ENCODE results near the gene HSD17B14. TPM values are rescaled to one million over a fixed set of nuclear protein-coding genes. Genes with fewer than 3 reads are reported as not detected.

The HSD17B14 gene
- total RNA-seq, 1 experiment from 2014 or later, result 11.2 TPM

DNA sequence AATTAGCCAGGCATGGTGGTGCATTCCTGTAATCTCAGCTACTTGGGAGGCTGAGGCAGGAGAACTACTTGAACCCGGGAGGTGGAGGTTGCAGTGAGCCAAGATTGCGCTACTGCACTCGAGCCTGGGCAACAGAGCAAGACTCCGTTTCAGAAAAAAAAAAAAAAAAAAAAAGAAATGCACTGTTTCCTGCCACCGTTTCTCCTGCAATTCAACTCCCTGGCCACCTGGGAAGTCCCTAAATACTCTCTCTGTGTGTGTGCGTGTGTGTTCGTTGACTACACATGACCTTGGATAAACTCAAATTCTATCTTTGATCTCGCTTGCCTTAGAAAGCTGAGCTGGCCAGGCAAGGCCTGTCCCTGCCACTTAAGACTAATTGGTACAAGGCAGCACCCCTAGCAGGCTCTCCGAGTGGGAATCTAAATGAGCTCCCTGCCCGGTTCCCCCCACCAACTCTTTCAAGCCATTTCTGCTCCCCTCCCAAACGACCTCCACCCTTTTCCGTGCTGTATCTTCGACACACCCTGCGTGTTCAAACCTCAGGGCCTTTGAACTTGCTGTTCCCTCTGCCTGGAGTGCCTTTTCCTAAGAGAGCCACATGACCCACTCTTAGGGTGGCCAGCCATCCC, 20.3 kb downstream of the HSD17B14 start:
- no peak overlapping the region for H3K56ac ChIP-seq (ENCODE audit: insufficient read length, low read depth, low read length)
- TF ChIP-seq, protein P1, sequence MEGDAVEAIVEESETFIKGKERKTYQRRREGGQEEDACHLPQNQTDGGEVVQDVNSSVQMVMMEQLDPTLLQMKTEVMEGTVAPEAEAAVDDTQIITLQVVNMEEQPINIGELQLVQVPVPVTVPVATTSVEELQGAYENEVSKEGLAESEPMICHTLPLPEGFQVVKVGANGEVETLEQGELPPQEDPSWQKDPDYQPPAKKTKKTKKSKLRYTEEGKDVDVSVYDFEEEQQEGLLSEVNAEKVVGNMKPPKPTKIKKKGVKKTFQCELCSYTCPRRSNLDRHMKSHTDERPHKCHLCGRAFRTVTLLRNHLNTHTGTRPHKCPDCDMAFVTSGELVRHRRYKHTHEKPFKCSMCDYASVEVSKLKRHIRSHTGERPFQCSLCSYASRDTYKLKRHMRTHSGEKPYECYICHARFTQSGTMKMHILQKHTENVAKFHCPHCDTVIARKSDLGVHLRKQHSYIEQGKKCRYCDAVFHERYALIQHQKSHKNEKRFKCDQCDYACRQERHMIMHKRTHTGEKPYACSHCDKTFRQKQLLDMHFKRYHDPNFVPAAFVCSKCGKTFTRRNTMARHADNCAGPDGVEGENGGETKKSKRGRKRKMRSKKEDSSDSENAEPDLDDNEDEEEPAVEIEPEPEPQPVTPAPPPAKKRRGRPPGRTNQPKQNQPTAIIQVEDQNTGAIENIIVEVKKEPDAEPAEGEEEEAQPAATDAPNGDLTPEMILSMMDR (conservative IDR thresholded peaks at IDR 0.05), result no peak
- peaks cover 3% of the 10 kb centered on the region for H3K23me2 ChIP-seq (ENCODE audit: insufficient read length, low read depth, low read length, poor library complexity, severe bottlenecking)
- no peak overlapping the region for H4K8ac ChIP-seq (replicated peaks; ENCODE audit: insufficient read length, low read depth, low read length)
- Mint-ChIP-seq H3K36me3 (ENCODE audit: insufficient read depth in 1 of 3, low read depth in 3 of 3) (no peaks in the 10 kb centered on the region), H3K9me3 (no peaks in the 10 kb centered on the region; a peak in 1 of 5 replicates), H3K4me3 (no peak overlapping the region), H3K4me1 (peaks cover 14 to 21% of the 10 kb centered on the region in 2 experiments), H3K27ac (peak overlapping the region in 1 of 3 experiments; percentile 58; a peak in 1 of 7 replicates), H3K27me3 (ENCODE audit: low read depth) (peaks cover 14% of the 10 kb centered on the region)
- no peak overlapping the region for H4K91ac ChIP-seq (ENCODE audit: insufficient read length, low read depth, low read length)
- no peak overlapping the region for H3K23ac ChIP-seq (ENCODE audit: insufficient read length, low read depth, low read length)
- H3K9ac ChIP-seq (ENCODE audit: extremely low read depth, insufficient read length, low read length), result no peak overlapping the region
- H3K79me2 ChIP-seq (ENCODE audit: insufficient read depth, low read length), result no peaks in the 10 kb centered on the region
- H3K27ac ChIP-seq (ENCODE audit: insufficient read length, low read depth, low read length), result no peak overlapping the region
- H3K4me2 ChIP-seq (ENCODE audit: insufficient read depth, insufficient read length, low read length), result no peak overlapping the region
- H3K79me1 ChIP-seq (ENCODE audit: insufficient read depth, low read depth, low read length, poor library complexity, severe bottlenecking), result no peaks in the 10 kb centered on the region
- no peak overlapping the region for H2AFZ ChIP-seq (ENCODE audit: low read length)
- no peak overlapping the region for H3T11ph ChIP-seq (ENCODE audit: low read length)
- H3K9me3 ChIP-seq (ENCODE audit: control insufficient read depth, low read depth, low read length), result no peaks in the 10 kb centered on the region
- H3K18ac ChIP-seq (ENCODE audit: insufficient read length, low read depth, low read length), result no peak overlapping the region
- H2BK12ac ChIP-seq (ENCODE audit: insufficient read length, low read depth, low read length), result no peak overlapping the region
- H3K4me1 ChIP-seq (ENCODE audit: insufficient read depth, low read length), result no peaks in the 10 kb centered on the region
- no peak overlapping the region for H2AK5ac ChIP-seq (ENCODE audit: insufficient read length, low read length)
- H3K4ac ChIP-seq (ENCODE audit: low read depth, low read length), result no peak overlapping the region
- no peak overlapping the region for H2BK5ac ChIP-seq (ENCODE audit: insufficient read length, low read length)
- no peak overlapping the region for H4K5ac ChIP-seq (ENCODE audit: insufficient read length, low read depth, low read length)
- H3K27me3 ChIP-seq (ENCODE audit: insufficient read depth, low read length), result no peaks in the 10 kb centered on the region; the same call in 1 of the 2 replicates
- WGBS (ENCODE audit: extremely low coverage, insufficient read length, low lambda C conversion rate), result no CpG with 5 or more reads among the region's 14 CpGs
- H2BK20ac ChIP-seq (ENCODE audit: low read depth, low read length, poor library complexity, severe bottlenecking), result no peak overlapping the region
- H4K20me1 ChIP-seq (ENCODE audit: control insufficient read depth, insufficient read depth, insufficient read length), result no peaks in the 10 kb centered on the region
- no peak overlapping the region; the same call in 1 of the 2 replicates for H3K14ac ChIP-seq (ENCODE audit: insufficient read depth, low read length)
- no peak overlapping the region for H2BK120ac ChIP-seq (ENCODE audit: low read depth, low read length, poor library complexity, severe bottlenecking)
- no peak overlapping the region; the same call in 1 of the 2 replicates for H2BK15ac ChIP-seq (ENCODE audit: low read depth, low read length)
- no peak for DNase-seq

Measured in H9 (cell line).